Renal cortical epithelial cell (primary cell): Measurements from ENCODE around the gene RNF208. TPM values are rescaled to one million over a fixed set of nuclear protein-coding genes. Genes with fewer than 3 reads are reported as not detected.

ENCODE experiments used
- DNase-seq: peaks from one replicate; pipeline ENCODE4 v3.0.0-alpha.2; 2011; ENCODE audit warnings: low read depth
- total RNA-seq: library from RNA; depleted of rRNA; stranded (reverse); fragments of >200 nt; gene quantifications from 2 replicates; pipeline ENCODE4 v1.2.3, GENCODE V29; 2014

Gene RNF208
- total RNA-seq, 1 donor from 2014 or later: 1.2 TPM

- DNase-seq: peak; percentile 31
Observed at GRCh38 chr9:137240318-137240840, 18.3 kb upstream of the RNF208 start.

- DNase-seq: peak; percentile 27
Observed at GRCh38 chr9:137239541-137240200, 17.6 kb upstream of the RNF208 start.

GRCh38 chr9:137237759-137238726 lies 16.0 kb upstream of the RNF208 start:
- DNase-seq: no peak

- no peak for DNase-seq
Observed at GRCh38 chr9:137236936-137237421, 14.9 kb upstream of the RNF208 start.

- peak; percentile 40 for DNase-seq
Observed at GRCh38 chr9:137236238-137236935, 14.3 kb upstream of the RNF208 start.

- DNase-seq: no peak
Observed at GRCh38 chr9:137235424-137236237, 13.6 kb upstream of the RNF208 start.

GRCh38 chr9:137234758-137235423 lies 12.9 kb upstream of the RNF208 start:
- no peak for DNase-seq

GRCh38 chr9:137234055-137234697 lies 12.1 kb upstream of the RNF208 start:
- no peak for DNase-seq

DNA sequence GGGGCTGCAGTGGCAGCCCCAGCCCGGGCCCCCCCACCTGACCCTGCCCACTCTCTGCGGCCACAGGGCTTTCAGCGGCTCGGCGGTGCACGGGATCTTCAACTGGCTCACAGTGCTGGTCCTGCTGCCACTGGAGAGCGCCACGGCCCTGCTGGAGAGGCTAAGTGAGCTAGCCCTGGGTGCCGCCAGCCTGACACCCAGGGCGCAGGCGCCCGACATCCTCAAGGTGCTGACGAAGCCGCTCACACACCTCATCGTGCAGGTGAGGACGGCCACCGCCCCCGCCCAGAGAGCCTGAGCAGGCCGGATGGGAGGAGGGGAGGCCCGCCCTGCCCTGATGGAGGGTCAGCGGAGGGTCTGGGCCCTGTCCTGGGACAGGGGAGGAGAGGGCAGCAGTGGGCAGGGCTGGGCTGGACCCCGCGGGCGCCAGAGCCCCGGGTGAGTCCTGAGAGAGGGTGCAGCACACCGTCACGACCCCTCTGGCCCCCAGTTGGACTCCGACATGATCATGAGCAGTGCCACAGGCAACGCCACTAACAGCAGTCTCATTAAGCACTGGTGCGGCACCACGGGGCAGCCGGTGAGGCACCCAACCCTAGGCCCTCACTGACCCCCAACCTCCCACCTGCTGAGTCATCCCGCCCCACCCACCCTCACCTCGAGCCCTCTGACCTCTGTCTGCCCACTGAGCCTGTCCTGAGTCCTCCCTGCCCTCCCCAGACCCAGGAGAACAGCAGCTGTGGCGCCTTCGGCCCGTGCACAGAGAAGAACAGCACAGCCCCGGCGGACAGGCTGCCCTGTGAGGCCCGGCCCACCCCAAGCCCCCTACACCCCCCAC lies 11.3 kb upstream of the RNF208 start:
- DNase-seq: no peak

DNA sequence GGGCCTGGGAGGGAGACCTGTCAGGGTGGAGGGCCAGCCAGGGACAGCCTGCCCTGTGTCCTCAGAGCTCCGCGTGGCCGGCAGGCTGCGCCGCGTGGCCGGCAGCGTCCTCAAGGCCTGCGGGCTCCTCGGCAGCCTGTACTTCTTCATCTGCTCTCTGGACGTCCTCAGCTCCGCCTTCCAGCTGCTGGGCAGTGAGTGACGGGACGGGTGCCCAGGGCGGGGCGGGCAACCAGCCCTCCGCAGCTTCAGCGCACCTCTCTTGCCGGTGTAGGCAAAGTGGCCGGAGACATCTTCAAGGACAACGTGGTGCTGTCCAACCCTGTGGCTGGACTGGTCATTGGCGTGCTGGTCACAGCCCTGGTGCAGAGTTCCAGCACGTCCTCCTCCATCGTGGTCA lies 10.5 kb upstream of the RNF208 start:
- DNase-seq: no peak

DNA sequence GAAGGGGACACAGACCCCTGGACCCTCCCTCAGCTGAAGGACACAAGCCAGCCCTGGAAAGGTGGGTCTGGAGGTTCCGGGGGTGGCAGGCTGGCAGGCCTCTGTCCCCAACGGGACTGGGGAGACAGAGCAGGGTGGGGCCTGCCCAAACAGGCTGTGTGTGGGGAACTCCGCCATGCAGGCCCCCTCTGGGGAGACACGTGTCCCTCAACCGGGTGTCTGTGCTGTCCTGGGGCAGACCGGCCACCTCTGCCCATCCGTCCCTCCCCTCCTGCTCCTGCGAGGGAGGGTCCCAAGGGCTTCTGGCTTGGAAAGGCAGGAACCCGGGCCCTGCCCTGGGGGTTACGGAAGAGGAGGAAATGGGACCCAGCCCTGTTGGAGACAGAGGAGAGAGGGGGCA lies 10.1 kb upstream of the RNF208 start:
- DNase-seq: no peak

- no peak for DNase-seq
Observed at GRCh38 chr9:137231372-137232039, 9.5 kb upstream of the RNF208 start.

GRCh38 chr9:137230705-137231371 lies 8.8 kb upstream of the RNF208 start, which contains the start of gene SLC34A3:
Gene SLC34A3, plus strand, starts transcription at chr9:137230901. Its CDS starts 802 bp downstream, at chr9:137231703.
- DNase-seq: no peak

DNA sequence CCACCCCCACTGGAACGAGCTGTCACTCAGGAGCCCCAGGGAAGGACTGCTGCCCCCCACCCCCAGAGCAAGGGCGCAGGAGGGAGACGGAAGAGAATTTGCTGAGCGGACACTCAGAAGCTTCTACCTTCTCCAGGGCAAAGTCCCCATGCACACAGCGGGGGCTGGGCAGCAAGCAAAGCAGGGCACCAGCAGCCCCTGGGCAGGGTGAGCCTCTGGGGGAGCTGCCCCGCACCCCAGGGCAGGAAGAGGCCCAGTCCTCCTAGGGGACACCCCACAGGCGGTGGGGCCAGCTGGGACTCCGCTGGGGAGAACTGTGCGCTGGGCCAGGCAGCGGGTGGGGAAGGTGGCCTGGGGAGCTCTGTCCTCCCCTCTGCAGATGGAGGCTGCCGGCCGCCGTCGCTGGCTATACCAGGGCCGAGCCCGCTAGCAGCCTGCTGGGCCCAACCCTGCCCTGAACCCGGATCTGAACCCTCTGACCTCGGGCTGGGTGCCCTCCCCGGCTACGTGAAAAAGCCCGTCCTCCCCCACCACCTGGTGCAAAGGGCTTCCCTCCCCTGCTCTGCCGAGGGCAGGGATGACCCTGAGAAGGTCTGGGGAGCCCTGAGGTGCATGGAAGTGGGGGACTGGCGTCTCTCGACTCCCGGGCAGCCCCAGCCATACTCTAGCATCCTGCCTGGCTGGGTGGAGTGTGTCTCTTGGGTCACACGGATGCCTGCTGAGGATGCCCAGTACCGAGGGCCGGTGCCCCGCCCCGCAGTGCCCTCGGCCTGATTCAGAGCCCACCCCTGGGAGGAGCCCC lies 8.1 kb upstream of the RNF208 start:
- no peak for DNase-seq

DNA sequence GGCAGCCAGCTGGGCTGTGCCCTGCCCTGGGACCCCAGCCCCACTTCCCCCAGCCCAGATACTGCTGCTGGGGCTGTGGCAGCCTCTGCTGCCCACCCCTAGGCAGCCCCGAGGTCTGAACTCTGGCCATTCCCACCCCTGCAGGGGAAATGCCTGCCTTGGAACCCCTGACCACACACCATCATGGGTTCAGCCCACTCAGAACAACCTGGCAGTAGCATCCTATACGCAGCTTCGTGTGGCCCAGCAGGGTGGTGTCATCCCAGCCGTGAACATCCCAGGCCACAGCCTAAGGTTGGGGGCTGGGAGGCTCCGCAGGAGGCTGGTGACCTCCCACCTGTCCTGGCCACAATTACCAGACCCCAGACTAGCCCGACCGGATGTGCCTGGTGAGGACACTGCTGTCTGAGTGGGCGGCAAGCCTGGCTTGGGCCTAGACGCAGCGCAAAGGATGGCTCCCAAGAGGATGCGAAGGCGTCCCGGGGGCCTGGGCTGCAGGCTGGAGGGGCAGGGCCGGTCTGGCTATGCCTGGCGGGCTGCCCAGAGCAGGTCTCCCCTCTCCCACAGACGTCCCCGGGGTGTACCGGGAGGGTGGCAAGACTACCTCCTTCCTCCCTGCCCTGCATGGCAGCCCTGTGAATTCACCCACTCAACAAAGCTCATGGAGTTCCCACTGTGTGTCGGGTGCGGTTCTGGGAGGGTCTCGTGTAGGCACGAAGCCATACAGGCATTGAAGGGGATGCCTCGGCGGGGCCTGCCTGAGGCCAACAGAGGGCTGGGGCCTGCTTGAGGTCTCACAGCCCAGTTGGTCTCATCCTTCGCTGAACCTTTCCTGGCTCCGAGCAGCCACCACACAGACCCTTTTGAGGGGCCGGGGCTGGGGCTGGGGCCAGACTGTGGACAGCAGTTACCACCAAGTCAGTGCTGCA lies 7.2 kb upstream of the RNF208 start:
- no peak for DNase-seq

- DNase-seq: no peak
Observed at GRCh38 chr9:137228506-137228967, 6.5 kb upstream of the RNF208 start.
